HUES48 (cell line): ENCODE results near the gene DNLZ.

Experiments used
- H3K27ac ChIP-seq: one replicate; pipeline ENCODE4 v1.7.0; 2013; ENCODE audit warnings: low read depth, low read length, inconsistent platforms
- H3K27me3 ChIP-seq: 2 replicates; pipeline ENCODE4 v1.6.1; 2013; ENCODE audit warnings: mild to moderate bottlenecking, low read length; ENCODE audit not compliant: control insufficient read depth, insufficient read depth
- H3K36me3 ChIP-seq: 2 replicates; pipeline ENCODE4 v1.6.1; 2013; ENCODE audit warnings: low read length; ENCODE audit not compliant: control insufficient read depth, insufficient read depth
- H3K4me1 ChIP-seq: 2 replicates; pipeline ENCODE4 v1.6.1; 2013; ENCODE audit warnings: mild to moderate bottlenecking, low read length; ENCODE audit not compliant: control insufficient read depth, insufficient read depth
- H3K4me3 ChIP-seq: 2 replicates; pipeline ENCODE4 v1.5.1; 2013; ENCODE audit warnings: mild to moderate bottlenecking, low read depth, low read length
- H3K9ac ChIP-seq: 2 replicates; pipeline ENCODE4 v1.6.1; 2013; ENCODE audit warnings: mild to moderate bottlenecking, low read depth, low read length, moderate library complexity
- H3K9me3 ChIP-seq: 2 replicates; pipeline ENCODE4 v1.6.1; 2013; ENCODE audit warnings: low read length; ENCODE audit not compliant: control insufficient read depth, insufficient read depth

DNLZ gene

DNA sequence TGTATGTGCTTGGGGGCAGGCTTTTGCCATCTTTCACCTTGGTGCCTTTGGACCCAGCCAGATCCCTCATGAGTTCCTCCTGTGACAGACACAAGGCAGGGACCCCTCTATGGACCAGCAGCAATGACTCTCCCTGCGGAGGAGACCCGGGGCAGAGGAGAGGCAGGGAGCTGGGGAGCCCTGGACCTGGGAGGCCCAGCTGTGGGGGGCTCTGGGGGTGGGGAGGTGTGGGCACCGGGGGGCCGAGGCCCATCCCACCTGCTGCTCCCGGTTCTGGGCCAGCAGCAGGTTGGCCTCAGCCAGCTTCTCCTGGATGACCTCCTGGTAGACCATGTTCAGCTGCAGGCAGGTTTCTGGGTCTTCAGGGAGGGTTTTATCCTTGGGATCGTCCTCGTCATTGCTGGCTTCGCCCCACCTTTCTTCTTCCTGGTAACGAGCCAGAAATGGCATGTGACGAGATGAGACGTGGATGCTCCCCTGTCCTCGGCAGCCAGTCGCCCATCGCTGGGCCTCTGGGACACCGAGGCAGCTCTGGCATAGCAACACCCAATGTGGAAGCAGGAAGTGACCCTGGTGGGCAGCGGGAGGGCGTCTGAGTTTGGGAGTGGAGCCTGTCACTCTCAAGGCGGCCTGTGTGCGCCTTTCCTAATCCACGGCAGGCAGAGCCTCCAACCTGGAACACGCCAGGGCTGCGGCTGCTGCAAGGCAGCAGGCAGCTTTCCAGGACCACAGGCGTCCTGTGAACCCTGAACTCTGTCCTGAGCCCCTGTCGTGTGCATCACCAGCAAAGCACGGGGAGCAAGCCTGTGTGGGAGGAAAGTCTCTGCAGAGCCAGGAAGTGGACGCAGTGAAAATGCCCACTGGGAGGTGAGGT is 32.0 kb upstream of the DNLZ start:
- Histone ChIP-seq H3K9ac (no peak overlapping the region), H3K9me3 (no peaks in the 10 kb centered on the region), H3K4me3 (no peak overlapping the region), H3K4me1 (peaks cover 7% of the 10 kb centered on the region; the same call in 1 of the 2 replicates), H3K36me3 (peaks cover 78% of the 10 kb centered on the region), H3K27me3 (no peaks in the 10 kb centered on the region), H3K27ac (no peak overlapping the region)

GRCh38 chr9:136395020-136395340 is 31.4 kb upstream of the DNLZ start:
- Histone ChIP-seq H3K9me3 (no peaks in the 10 kb centered on the region), H3K4me1 (peaks cover 5% of the 10 kb centered on the region; the same call in 1 of the 2 replicates), H3K9ac (no peak overlapping the region), H3K4me3 (no peak overlapping the region), H3K36me3 (peaks cover 82% of the 10 kb centered on the region), H3K27ac (no peak overlapping the region), H3K27me3 (no peaks in the 10 kb centered on the region)

GRCh38 chr9:136394312-136395019 is 30.9 kb upstream of the DNLZ start:
- no peaks in the 10 kb centered on the region for H3K27me3 ChIP-seq
- peaks cover 88% of the 10 kb centered on the region for H3K36me3 ChIP-seq
- H3K9ac ChIP-seq = no peak overlapping the region
- no peak overlapping the region for H3K27ac ChIP-seq
- H3K4me3 ChIP-seq = no peak overlapping the region
- no peaks in the 10 kb centered on the region for H3K9me3 ChIP-seq
- peaks cover 5% of the 10 kb centered on the region; the same call in 1 of the 2 replicates for H3K4me1 ChIP-seq

- Histone ChIP-seq H3K9ac (no peak overlapping the region), H3K9me3 (no peaks in the 10 kb centered on the region), H3K27me3 (no peaks in the 10 kb centered on the region), H3K4me3 (no peak overlapping the region), H3K27ac (no peak overlapping the region), H3K4me1 (no peaks in the 10 kb centered on the region), H3K36me3 (peaks cover 93% of the 10 kb centered on the region)
Observed at GRCh38 chr9:136393531-136393930, 30.0 kb upstream of the DNLZ start.

- Histone ChIP-seq H3K27me3 (no peaks in the 10 kb centered on the region), H3K36me3 (peaks cover 93% of the 10 kb centered on the region), H3K4me3 (no peak overlapping the region), H3K4me1 (no peaks in the 10 kb centered on the region), H3K27ac (no peak overlapping the region), H3K9ac (no peak overlapping the region), H3K9me3 (no peaks in the 10 kb centered on the region)
Observed at GRCh38 chr9:136392538-136393449, 29.2 kb upstream of the DNLZ start.

GRCh38 chr9:136391737-136392537 is 28.4 kb upstream of the DNLZ start:
- no peaks in the 10 kb centered on the region for H3K9me3 ChIP-seq
- H3K4me3 ChIP-seq = no peak overlapping the region
- H3K4me1 ChIP-seq = no peaks in the 10 kb centered on the region
- H3K27ac ChIP-seq = no peak overlapping the region
- H3K27me3 ChIP-seq = no peaks in the 10 kb centered on the region
- H3K36me3 ChIP-seq = peaks cover 95% of the 10 kb centered on the region
- H3K9ac ChIP-seq = no peak overlapping the region

- H3K4me3 ChIP-seq = no peak overlapping the region
- H3K27ac ChIP-seq = no peak overlapping the region
- H3K9ac ChIP-seq = no peak overlapping the region
- no peaks in the 10 kb centered on the region for H3K27me3 ChIP-seq
- H3K4me1 ChIP-seq = no peaks in the 10 kb centered on the region
- peaks cover 91% of the 10 kb centered on the region for H3K36me3 ChIP-seq
- H3K9me3 ChIP-seq = no peaks in the 10 kb centered on the region
Observed at GRCh38 chr9:136389396-136389795, 25.9 kb upstream of the DNLZ start.

DNA sequence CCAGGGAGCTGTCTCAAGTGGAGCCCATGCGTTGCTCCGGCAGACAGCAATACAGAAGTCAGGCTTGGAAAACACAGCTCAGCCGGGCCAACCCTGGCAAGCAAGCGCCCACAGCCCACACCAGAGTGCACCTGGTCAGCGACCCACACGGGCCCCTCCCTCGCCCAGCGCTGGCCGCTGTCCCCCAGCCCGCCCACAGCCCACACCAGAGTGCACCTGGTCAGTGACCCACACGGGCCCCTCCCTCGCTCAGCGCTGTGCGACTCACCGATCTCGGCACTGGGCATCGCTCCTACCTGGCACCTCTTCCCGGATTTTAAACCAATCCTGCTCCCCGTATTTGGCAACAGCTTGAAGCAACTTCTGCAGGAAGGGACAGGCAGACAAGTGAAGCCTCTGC is 23.7 kb upstream of the DNLZ start:
- Histone ChIP-seq H3K27ac (no peak overlapping the region), H3K9me3 (no peaks in the 10 kb centered on the region), H3K4me3 (no peak overlapping the region), H3K9ac (no peak overlapping the region), H3K36me3 (peaks cover 90% of the 10 kb centered on the region), H3K4me1 (no peaks in the 10 kb centered on the region), H3K27me3 (no peaks in the 10 kb centered on the region)

- Histone ChIP-seq H3K4me3 (no peak overlapping the region), H3K9me3 (no peaks in the 10 kb centered on the region), H3K9ac (no peak overlapping the region), H3K27me3 (no peaks in the 10 kb centered on the region), H3K36me3 (peaks cover 90% of the 10 kb centered on the region), H3K27ac (no peak overlapping the region), H3K4me1 (no peaks in the 10 kb centered on the region)
Observed at GRCh38 chr9:136386018-136386417, 22.5 kb upstream of the DNLZ start.

DNA sequence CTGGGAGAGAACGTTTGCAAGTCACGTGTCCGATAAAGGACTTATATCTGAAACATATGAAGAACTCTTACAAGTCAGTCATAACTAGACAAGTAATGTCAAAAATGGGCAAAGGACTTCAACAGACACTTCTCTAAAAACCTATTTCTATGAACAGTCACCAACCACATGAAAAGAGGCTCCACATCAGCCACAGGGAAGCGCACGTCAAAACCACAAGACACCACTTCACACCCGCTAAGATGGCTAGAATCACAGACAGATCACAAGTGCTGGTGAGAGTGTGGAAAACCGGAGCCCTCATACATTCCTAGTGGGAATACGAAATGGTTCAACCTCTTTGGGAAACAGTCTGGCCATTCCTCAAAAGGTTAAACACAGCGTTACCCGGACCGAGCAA is 21.5 kb upstream of the DNLZ start:
- no peaks in the 10 kb centered on the region for H3K27me3 ChIP-seq

More for the DNA sequence above, 21.5 kb upstream of the DNLZ start:
- Histone ChIP-seq H3K9me3 (no peaks in the 10 kb centered on the region), H3K4me1 (no peaks in the 10 kb centered on the region), H3K36me3 (peaks cover 94% of the 10 kb centered on the region), H3K27ac (no peak overlapping the region), H3K9ac (no peak overlapping the region), H3K4me3 (no peak overlapping the region)
